Stimulated activated naive CD4-positive, alpha-beta T cell (primary cell): Measurements from ENCODE around the gene ZNF548.
"Not testable (repeated sequence)": the region's sequence is repeated elsewhere in the genome, so short reads cannot be mapped to it uniquely, and the experiment has no call there.

Experiments
- DNase-seq, 6 experiments: peaks; one replicate each; lab custom pipeline; 2025; lab: John Stamatoyannopoulos, UW

ZNF548 gene

GRCh38 chr19:57389730-57390598 is at the start of gene ZNF548:
TSS of gene ZNF548 (plus strand) at chr19:57389854. CDS start at chr19:57390100, 246 bp downstream.
- DNase-seq, result peak; percentile 92 to 97 (median 92)

- DNase-seq, result no peak
These were observed 47.1 kb upstream of the ZNF548 start for GRCh38 chr19:57342582-57342981.

- no peak for DNase-seq
These were observed 41.5 kb upstream of the ZNF548 start for GRCh38 chr19:57348136-57348535.

GRCh38 chr19:57350877-57351805 is 38.5 kb upstream of the ZNF548 start, which contains the start of gene ZNF304:
TSS of gene ZNF304 (plus strand) at chr19:57351271. CDS start at chr19:57351665, 394 bp downstream.
- peak; percentile 47 to 81 (median 74) for DNase-seq

GRCh38 chr19:57351867-57352266 is 37.8 kb upstream of the ZNF548 start:
- DNase-seq, result no peak

- DNase-seq, result no peak
These were observed 33.7 kb upstream of the ZNF548 start for GRCh38 chr19:57355916-57356315.

- DNase-seq, result no peak
These were observed 32.2 kb upstream of the ZNF548 start for GRCh38 chr19:57357406-57357805.

GRCh38 chr19:57359300-57359699 is 30.4 kb upstream of the ZNF548 start:
- DNase-seq, result no peak

GRCh38 chr19:57362419-57362818 is 27.2 kb upstream of the ZNF548 start:
- DNase-seq, result no peak

GRCh38 chr19:57362997-57363687 is 26.5 kb upstream of the ZNF548 start, which contains the start of the genes TRAPPC2B and ZNF547:
TSS of gene TRAPPC2B (plus strand) at chr19:57363551. CDS start at chr19:57364834, 1,283 bp downstream.
TSS of gene ZNF547 (plus strand) at chr19:57363551. CDS start at chr19:57368556, 5,005 bp downstream.
- DNase-seq, result peak; percentile 93 to 98 (median 98)

GRCh38 chr19:57363688-57364181 is 25.9 kb upstream of the ZNF548 start:
- DNase-seq, result no peak

- DNase-seq, result no peak
These were observed 22.9 kb upstream of the ZNF548 start for GRCh38 chr19:57366776-57367175.

GRCh38 chr19:57374179-57374578 is 15.5 kb upstream of the ZNF548 start:
- DNase-seq, result no peak

- DNase-seq, result not testable (repeated sequence)
These were observed 15.0 kb upstream of the ZNF548 start for GRCh38 chr19:57374647-57375046.

GRCh38 chr19:57376151-57376550 is 13.5 kb upstream of the ZNF548 start:
- DNase-seq, result no peak

- DNase-seq, result no peak
These were observed 12.0 kb upstream of the ZNF548 start for GRCh38 chr19:57377498-57378146.

GRCh38 chr19:57380923-57381322 is 8.7 kb upstream of the ZNF548 start:
- DNase-seq, result no peak

GRCh38 chr19:57382806-57383488 is 6.7 kb upstream of the ZNF548 start:
- DNase-seq, result no peak

GRCh38 chr19:57389194-57389729 is 392 bp upstream of the ZNF548 start:
- no peak for DNase-seq

GRCh38 chr19:57395710-57396109 is 6.1 kb downstream of the ZNF548 start:
- no peak for DNase-seq
